ENCODE measurements around the gene KATNB1.

KATNB1 gene

GRCh38 chr16:57748596-57748995 is 13.0 kb downstream of the KATNB1 start:
- Mint-ChIP-seq H3K27ac (no peak overlapping the region), H3K27me3 (no peaks in the 10 kb centered on the region), H3K36me3 (peaks cover 9 to 22% of the 10 kb centered on the region in 2 donors), H3K9me3 (no peaks in the 10 kb centered on the region), H3K4me3 (no peak overlapping the region), H3K4me1 (no peaks in the 10 kb centered on the region)
- ATAC-seq (replicated peaks): no peak
- no peak for DNase-seq

GRCh38 chr16:57749101-57749692 is 13.6 kb downstream of the KATNB1 start:
- no peak overlapping the region for H3K4me3 Mint-ChIP-seq
- H3K36me3 Mint-ChIP-seq: peaks cover 9 to 27% of the 10 kb centered on the region in 2 donors
- ATAC-seq (replicated peaks) (no peak), DNase-seq (no peak)
- H3K27ac Mint-ChIP-seq: no peak overlapping the region
- no peaks in the 10 kb centered on the region for H3K9me3 Mint-ChIP-seq
- H3K4me1 Mint-ChIP-seq: no peaks in the 10 kb centered on the region
- H3K27me3 Mint-ChIP-seq: no peaks in the 10 kb centered on the region

DNA sequence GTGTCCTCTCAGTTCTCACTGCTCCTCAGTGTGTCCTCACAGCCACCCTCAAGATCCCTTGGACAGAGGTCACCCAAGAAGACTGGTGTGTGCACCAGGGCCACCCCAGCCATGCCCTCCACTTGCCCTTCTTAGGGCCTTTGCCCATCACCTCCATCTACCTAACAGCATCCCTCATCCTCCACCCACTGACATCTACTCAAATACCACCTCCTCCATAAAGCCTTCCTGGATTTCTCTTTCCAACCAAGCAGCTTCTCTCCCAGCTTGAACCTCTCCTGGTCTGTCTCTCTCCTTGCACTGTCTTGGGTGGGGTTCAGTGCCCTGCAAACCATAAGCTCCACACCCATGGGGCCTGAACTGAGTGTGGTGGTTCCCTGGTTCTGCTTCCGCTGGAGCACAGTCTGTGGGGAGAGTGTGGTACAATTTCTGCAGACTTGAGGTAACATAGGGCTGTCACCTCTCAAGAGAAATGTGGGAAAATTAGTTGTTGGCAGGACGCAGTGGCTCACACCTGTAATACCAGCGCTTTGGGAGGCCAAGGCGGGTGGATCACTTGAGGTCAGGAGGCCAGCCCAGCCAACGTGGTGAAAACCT is 14.4 kb downstream of the KATNB1 start:
- DNase-seq (no peak), ATAC-seq (replicated peaks) (no peak)
- Mint-ChIP-seq H3K4me1 (no peaks in the 10 kb centered on the region), H3K27ac (no peak overlapping the region), H3K27me3 (no peaks in the 10 kb centered on the region), H3K4me3 (no peak overlapping the region), H3K9me3 (no peaks in the 10 kb centered on the region), H3K36me3 (peaks cover 8 to 31% of the 10 kb centered on the region in 2 donors)

GRCh38 chr16:57750796-57751538 is 15.4 kb downstream of the KATNB1 start:
- peaks cover 0 to under 1% of the 10 kb centered on the region in 2 donors for H3K4me1 Mint-ChIP-seq
- no peaks in the 10 kb centered on the region for H3K27me3 Mint-ChIP-seq
- H3K4me3 Mint-ChIP-seq: no peak overlapping the region
- no peak for ATAC-seq (replicated peaks)
- H3K36me3 Mint-ChIP-seq: peaks cover 12 to 37% of the 10 kb centered on the region in 2 donors
- no peak overlapping the region for H3K27ac Mint-ChIP-seq
- DNase-seq: no peak
- H3K9me3 Mint-ChIP-seq: no peaks in the 10 kb centered on the region

DNA sequence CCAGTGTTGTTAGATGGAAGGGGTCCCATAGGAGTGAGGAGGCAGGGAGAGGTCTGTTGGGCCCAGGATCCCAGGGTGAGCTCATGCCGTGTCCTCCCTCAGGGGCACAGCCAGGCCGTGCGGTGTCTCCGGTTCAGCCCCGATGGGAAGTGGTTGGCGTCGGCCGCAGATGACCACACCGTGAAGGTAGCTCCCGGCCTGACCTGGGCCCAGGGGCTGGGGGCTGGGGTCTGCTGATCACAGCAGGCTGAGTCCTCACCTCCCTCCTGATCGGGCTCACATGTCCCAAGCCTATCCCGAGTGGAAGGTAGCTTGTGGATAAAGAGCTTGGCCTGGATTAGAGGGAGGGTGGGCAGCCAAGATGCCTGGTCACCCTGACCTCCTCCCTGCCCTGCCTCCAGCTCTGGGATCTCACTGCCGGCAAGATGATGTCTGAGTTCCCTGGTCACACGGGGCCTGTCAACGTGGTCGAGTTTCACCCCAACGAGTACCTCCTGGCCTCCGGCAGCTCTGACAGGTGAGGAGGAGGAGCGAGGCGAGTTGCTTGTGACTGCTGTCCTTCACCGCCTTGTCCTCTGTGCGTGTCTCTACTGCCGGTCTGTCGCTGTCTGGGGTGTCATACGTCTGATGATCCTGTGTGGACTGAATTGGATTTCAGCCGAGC is 16.1 kb downstream of the KATNB1 start:
- H3K4me3 Mint-ChIP-seq: no peak overlapping the region
- DNase-seq (no peak), ATAC-seq (replicated peaks) (no peak)
- H3K4me1 Mint-ChIP-seq: peaks cover 0 to 3% of the 10 kb centered on the region in 2 donors
- no peaks in the 10 kb centered on the region for H3K9me3 Mint-ChIP-seq
- no peaks in the 10 kb centered on the region for H3K27me3 Mint-ChIP-seq
- H3K36me3 Mint-ChIP-seq: peaks cover 17 to 42% of the 10 kb centered on the region in 2 donors
- H3K27ac Mint-ChIP-seq: no peak overlapping the region

- Mint-ChIP-seq H3K27ac (no peak overlapping the region), H3K4me3 (no peak overlapping the region), H3K9me3 (no peaks in the 10 kb centered on the region), H3K27me3 (no peaks in the 10 kb centered on the region), H3K4me1 (peaks cover 0 to 3% of the 10 kb centered on the region in 2 donors), H3K36me3 (peaks cover 17 to 41% of the 10 kb centered on the region in 2 donors)
- DNase-seq (no peak), ATAC-seq (replicated peaks) (no peak)
Observed at GRCh38 chr16:57752203-57752580, 16.6 kb downstream of the KATNB1 start.

GRCh38 chr16:57752581-57753447 is 17.2 kb downstream of the KATNB1 start:
- Mint-ChIP-seq H3K4me1 (peaks cover 0 to 3% of the 10 kb centered on the region in 2 donors), H3K36me3 (peaks cover 17 to 38% of the 10 kb centered on the region in 2 donors), H3K4me3 (no peak overlapping the region), H3K9me3 (no peaks in the 10 kb centered on the region), H3K27me3 (no peaks in the 10 kb centered on the region), H3K27ac (no peak overlapping the region)
- ATAC-seq (replicated peaks): no peak
- DNase-seq: no peak

DNA sequence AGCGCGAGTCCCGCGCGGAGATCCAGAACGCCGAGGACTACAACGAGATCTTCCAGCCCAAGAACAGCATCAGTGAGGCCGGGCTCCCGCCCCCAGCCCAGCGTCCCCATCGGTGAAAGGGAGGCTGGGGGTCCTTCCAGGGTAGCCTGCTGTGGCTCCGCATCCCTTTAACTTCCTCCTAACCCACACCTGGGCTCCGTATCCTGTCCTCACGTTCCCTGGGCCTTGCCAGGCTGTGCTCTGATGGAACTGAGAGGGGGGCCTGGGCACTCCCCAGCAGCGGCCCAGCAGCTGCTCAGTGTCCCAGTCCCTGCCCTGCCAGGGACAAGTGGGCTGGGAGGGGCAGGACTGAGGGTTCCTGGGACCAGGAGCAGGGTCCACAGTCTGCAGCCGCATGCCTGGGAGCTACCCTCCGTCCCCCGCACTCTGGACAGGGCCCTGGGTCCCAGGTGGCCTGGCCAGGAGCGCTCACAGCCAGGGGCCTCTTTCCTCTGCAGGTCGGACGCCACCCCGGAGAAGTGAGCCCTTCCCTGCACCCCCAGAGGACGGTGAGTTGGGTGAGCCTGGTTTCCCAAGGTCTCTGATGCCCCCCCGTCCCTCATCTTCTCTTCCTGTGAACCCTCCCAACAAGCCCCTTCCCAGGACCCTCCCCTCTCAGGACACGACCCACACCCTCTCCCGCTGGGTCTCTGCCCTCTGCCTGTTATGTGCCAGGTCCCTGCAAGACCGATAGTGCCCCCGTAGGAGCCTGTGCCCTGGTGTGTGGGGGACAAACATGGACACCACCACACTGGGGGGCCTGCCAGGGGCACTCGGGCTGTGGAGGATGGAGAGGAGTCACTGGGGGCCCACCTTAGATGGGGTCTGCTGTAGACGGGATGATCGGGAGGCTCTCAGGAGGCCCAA is 18.1 kb downstream of the KATNB1 start:
- H3K36me3 Mint-ChIP-seq: peaks cover 17 to 38% of the 10 kb centered on the region in 2 donors
- no peak overlapping the region for H3K4me3 Mint-ChIP-seq
- peaks cover 0 to 3% of the 10 kb centered on the region in 2 donors for H3K4me1 Mint-ChIP-seq
- H3K9me3 Mint-ChIP-seq: no peaks in the 10 kb centered on the region
- ATAC-seq (replicated peaks) (no peak), DNase-seq (no peak)
- no peaks in the 10 kb centered on the region for H3K27me3 Mint-ChIP-seq
- no peak overlapping the region for H3K27ac Mint-ChIP-seq

GRCh38 chr16:57754354-57755060 is 18.9 kb downstream of the KATNB1 start:
- DNase-seq: no peak
- no peak for ATAC-seq (replicated peaks)
- Mint-ChIP-seq H3K9me3 (no peaks in the 10 kb centered on the region), H3K27me3 (no peaks in the 10 kb centered on the region), H3K36me3 (peaks cover 17 to 38% of the 10 kb centered on the region in 2 donors), H3K4me1 (peaks cover 0 to 3% of the 10 kb centered on the region in 2 donors), H3K27ac (no peak overlapping the region), H3K4me3 (no peak overlapping the region)

GRCh38 chr16:57755061-57755684 is 19.6 kb downstream of the KATNB1 start:
- Mint-ChIP-seq H3K4me1 (peaks cover 0 to 3% of the 10 kb centered on the region in 2 donors), H3K36me3 (peaks cover 15 to 33% of the 10 kb centered on the region in 2 donors), H3K27ac (no peak overlapping the region), H3K4me3 (no peak overlapping the region), H3K9me3 (no peaks in the 10 kb centered on the region), H3K27me3 (no peaks in the 10 kb centered on the region)
- DNase-seq: no peak
- ATAC-seq (replicated peaks): no peak

DNA sequence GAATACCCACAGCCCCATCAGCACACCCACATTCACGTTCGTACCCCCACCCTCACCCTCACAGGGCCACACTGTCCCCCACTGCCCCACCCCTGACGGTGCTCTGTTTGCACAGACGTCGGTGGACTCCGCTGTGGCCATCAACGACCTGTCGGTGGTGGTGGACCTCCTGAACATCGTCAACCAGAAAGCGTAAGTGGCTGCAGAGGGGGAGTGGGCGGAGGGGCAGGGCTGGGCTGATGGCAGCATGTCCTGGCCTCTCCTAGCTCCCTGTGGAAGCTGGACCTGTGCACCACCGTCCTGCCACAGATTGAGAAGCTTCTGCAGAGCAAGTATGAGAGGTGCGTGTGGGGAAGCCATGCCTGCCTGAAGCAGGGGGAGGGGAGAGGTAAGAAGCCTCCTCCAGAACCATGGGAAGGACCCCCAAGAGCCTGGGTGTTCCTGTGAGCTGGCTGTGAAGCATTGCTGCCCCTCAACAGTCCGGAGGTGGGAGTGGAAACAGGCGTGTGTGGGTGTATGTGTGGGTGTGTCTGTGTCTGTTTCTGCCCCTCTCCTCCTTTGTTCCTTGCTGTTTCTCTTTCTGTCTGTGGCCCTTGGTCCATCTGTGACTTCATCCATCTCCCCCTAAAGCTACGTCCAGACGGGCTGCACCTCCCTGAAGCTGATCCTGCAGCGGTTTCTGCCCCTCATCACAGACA is 20.3 kb downstream of the KATNB1 start:
- Mint-ChIP-seq H3K36me3 (peaks cover 15 to 33% of the 10 kb centered on the region in 2 donors), H3K27ac (no peak overlapping the region), H3K4me1 (peaks cover 0 to 3% of the 10 kb centered on the region in 2 donors), H3K4me3 (no peak overlapping the region), H3K27me3 (no peaks in the 10 kb centered on the region), H3K9me3 (no peaks in the 10 kb centered on the region)
- no peak for ATAC-seq (replicated peaks)
- DNase-seq: no peak

Measured in stimulated activated naive B cell treated with anti-CD40 and anti-IgM and Interleukin-4, amounts not matched to agents 10 μg/mL and 1 μg/mL and 100 μg/mL, for 72 hours (primary cell).